Stimulated activated CD8-positive, alpha-beta memory T cell treated with anti-CD3 and anti-CD28 coated beads, Interleukin-4, amount 100 ng/mL, for 48 hours (primary cell): ENCODE measurements around the gene ZBTB25.

Experiments used
- DNase-seq: peaks from one replicate; pipeline ENCODE4 v3.0.0-alpha.2; 2020

ZBTB25 gene

GRCh38 chr14:64475585-64476273, 27.9 kb downstream of the ZBTB25 start:
- DNase-seq, result no peak

- no peak for DNase-seq
Observed at GRCh38 chr14:64474698-64475097, 28.9 kb downstream of the ZBTB25 start.

GRCh38 chr14:64474041-64474440, 29.6 kb downstream of the ZBTB25 start:
- DNase-seq, result no peak

GRCh38 chr14:64468451-64468850, 35.2 kb downstream of the ZBTB25 start:
- no peak for DNase-seq

GRCh38 chr14:64467566-64467965, 36.1 kb downstream of the ZBTB25 start:
- DNase-seq, result no peak

GRCh38 chr14:64467101-64467500, 36.5 kb downstream of the ZBTB25 start:
- DNase-seq, result no peak

- no peak for DNase-seq
Observed at GRCh38 chr14:64465831-64466554, 37.6 kb downstream of the ZBTB25 start.

- peak; percentile 67 for DNase-seq
Observed at GRCh38 chr14:64465191-64465822, 38.3 kb downstream of the ZBTB25 start, which contains the start of gene AKAP5. Gene AKAP5 (plus strand): TSS chr14:64465499. CDS start chr14:64468395, 2,896 bp downstream.

- no peak for DNase-seq
Observed at GRCh38 chr14:64464651-64465050, 39.0 kb downstream of the ZBTB25 start.

- no peak for DNase-seq
Observed at GRCh38 chr14:64463873-64464272, 39.8 kb downstream of the ZBTB25 start.

- no peak for DNase-seq
Observed at GRCh38 chr14:64463195-64463594, 40.4 kb downstream of the ZBTB25 start.

GRCh38 chr14:64461221-64461620, 42.4 kb downstream of the ZBTB25 start:
- no peak for DNase-seq

- DNase-seq, result no peak
Observed at GRCh38 chr14:64459405-64460136, 44.1 kb downstream of the ZBTB25 start.

- DNase-seq, result no peak
Observed at GRCh38 chr14:64454671-64455070, 49.0 kb downstream of the ZBTB25 start.

- no peak for DNase-seq
Observed at GRCh38 chr14:64450255-64450654, 53.4 kb downstream of the ZBTB25 start.

- DNase-seq, result peak; percentile 42
Observed at GRCh38 chr14:64447876-64448670, 55.6 kb downstream of the ZBTB25 start.

GRCh38 chr14:64444984-64445845, 58.4 kb downstream of the ZBTB25 start:
- DNase-seq, result peak; percentile 64

- DNase-seq, result no peak
Observed at GRCh38 chr14:64444140-64444539, 59.5 kb downstream of the ZBTB25 start.

GRCh38 chr14:64442300-64442988, 61.2 kb downstream of the ZBTB25 start:
- DNase-seq, result no peak

GRCh38 chr14:64440494-64440893, 63.1 kb downstream of the ZBTB25 start:
- no peak for DNase-seq

- DNase-seq, result no peak
Observed at GRCh38 chr14:64439141-64439540, 64.5 kb downstream of the ZBTB25 start.
